ENCODE results near the gene KRTAP5-7.

DNA sequence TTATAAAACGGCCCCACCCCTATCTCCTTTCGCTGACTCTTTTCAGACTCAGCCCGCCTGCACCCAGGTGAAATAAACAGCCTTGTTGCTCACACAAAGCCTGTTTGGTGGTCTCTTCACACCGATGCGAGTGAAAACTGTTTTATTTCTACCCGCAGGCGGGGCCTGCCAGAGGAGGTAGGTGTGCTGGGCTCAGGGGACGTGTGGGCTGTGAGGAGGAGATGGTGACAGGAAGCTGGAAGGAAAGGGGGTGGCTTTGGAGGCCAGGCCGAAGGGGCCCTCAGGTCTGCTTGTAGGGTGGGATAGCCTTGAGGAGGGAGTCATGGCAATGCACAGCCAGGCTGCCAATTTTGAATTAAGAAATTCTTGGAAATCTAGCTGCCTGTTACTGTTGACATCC, 21.3 kb upstream of the KRTAP5-7 start:
- TF ChIP-seq, protein P1, sequence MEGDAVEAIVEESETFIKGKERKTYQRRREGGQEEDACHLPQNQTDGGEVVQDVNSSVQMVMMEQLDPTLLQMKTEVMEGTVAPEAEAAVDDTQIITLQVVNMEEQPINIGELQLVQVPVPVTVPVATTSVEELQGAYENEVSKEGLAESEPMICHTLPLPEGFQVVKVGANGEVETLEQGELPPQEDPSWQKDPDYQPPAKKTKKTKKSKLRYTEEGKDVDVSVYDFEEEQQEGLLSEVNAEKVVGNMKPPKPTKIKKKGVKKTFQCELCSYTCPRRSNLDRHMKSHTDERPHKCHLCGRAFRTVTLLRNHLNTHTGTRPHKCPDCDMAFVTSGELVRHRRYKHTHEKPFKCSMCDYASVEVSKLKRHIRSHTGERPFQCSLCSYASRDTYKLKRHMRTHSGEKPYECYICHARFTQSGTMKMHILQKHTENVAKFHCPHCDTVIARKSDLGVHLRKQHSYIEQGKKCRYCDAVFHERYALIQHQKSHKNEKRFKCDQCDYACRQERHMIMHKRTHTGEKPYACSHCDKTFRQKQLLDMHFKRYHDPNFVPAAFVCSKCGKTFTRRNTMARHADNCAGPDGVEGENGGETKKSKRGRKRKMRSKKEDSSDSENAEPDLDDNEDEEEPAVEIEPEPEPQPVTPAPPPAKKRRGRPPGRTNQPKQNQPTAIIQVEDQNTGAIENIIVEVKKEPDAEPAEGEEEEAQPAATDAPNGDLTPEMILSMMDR (IDR thresholded peaks at IDR 0.05) = no peak
- TF ChIP-seq POLR2A (IDR thresholded peaks at IDR 0.05) = no peak

Measured in adrenal gland (tissue), 5 donors.